Tibial artery (tissue), 4 donors: Measurements from ENCODE around the gene DDX4.

Experiments used
- DNase-seq, 2 donors: peaks; one replicate each; pipeline ENCODE4 v3.0.0-alpha.2; 2019
- H3K27ac ChIP-seq, 2 donors: fragments of 200-600 bp; sonication (generic) in 1 of 2; 1 replicate in 1 of 2; 2 replicates in 1 of 2; pipeline ENCODE4 v1.5.1; 2018 to 2019; ENCODE audit warnings: mild to moderate bottlenecking in 1 of 2
- H3K27me3 ChIP-seq, 2 donors: fragments of 200-600 bp; sonication (generic) in 1 of 2; one replicate each; pipeline versions ENCODE4 v1.5.1 to v1.6.0; 2016 to 2019
- H3K36me3 ChIP-seq, 3 donors: fragments of 200-600 bp; sonication (generic) in 2 of 3; one replicate each; pipeline ENCODE4 v1.5.1; 2016 to 2019; ENCODE audit warnings: mild to moderate bottlenecking in 2 of 3
- H3K4me1 ChIP-seq, 4 donors: fragments of 200-600 bp; sonication (generic) in 2 of 4; 1 replicate in 3 of 4; 2 replicates in 1 of 4; pipeline ENCODE4 v1.5.1; 2016 to 2019
- H3K4me3 ChIP-seq, 2 donors: fragments of 200-600 bp; sonication (generic) in 1 of 2; 1 replicate in 1 of 2; 2 replicates in 1 of 2; pipeline ENCODE4 v1.5.1; 2018 to 2019; ENCODE audit warnings: mild to moderate bottlenecking in 2 of 2
- H3K9me3 ChIP-seq, 3 donors: fragments of 200-600 bp; sonication (generic) in 1 of 3; one replicate each; pipeline ENCODE4 v1.5.1; 2016 to 2019
- intact Hi-C: fragments of 100-400 bp; cut with DNase I; formaldehyde crosslinking; loops from one replicate; pipeline ENCODE4 v1.15.0; 2023; ENCODE audit warnings: low total_unique reads
- TF ChIP-seq, protein P1 (sequence below), 2 experiments: fragments of 200-600 bp in 1 of 2; fragments of 450-650 bp in 1 of 2; IDR thresholded peaks; one replicate each; pipeline ENCODE4 v1.5.1; 2017 to 2019; ENCODE audit warnings: antibody characterized with exemption in 2 of 2, mild to moderate bottlenecking in 1 of 2, moderate library complexity in 1 of 2

Gene DDX4

DNA sequence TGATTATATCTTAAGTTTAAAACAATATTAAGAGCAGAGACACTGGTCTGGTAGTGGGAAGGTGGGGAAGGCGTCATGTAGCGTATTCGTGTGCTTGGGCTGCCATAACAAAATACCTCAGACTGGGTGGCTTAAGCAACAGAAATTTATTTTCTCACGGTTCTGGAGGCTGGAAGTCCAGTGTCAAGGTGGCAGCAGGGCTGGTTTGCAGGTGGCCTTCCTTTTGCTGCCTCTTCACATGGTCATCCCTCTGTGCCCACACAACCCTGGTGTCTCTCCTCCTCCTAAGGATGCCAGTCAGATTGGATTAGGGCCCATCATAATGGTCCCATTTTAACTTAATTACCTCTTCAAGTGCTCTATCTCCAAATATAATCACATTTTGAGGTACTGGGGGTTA lies 122.8 kb downstream of the DDX4 start:
- Histone ChIP-seq H3K4me3 (no peak overlapping the region), H3K4me1 (no peaks in the 10 kb centered on the region), H3K9me3 (peaks cover 0 to 3% (median 0%) of the 10 kb centered on the region in 3 donors), H3K36me3 (no peaks in the 10 kb centered on the region), H3K27ac (no peak overlapping the region), H3K27me3 (no peaks in the 10 kb centered on the region)
- no peak for DNase-seq
- intact Hi-C loops = no loop called here
- TF ChIP-seq, protein P1, sequence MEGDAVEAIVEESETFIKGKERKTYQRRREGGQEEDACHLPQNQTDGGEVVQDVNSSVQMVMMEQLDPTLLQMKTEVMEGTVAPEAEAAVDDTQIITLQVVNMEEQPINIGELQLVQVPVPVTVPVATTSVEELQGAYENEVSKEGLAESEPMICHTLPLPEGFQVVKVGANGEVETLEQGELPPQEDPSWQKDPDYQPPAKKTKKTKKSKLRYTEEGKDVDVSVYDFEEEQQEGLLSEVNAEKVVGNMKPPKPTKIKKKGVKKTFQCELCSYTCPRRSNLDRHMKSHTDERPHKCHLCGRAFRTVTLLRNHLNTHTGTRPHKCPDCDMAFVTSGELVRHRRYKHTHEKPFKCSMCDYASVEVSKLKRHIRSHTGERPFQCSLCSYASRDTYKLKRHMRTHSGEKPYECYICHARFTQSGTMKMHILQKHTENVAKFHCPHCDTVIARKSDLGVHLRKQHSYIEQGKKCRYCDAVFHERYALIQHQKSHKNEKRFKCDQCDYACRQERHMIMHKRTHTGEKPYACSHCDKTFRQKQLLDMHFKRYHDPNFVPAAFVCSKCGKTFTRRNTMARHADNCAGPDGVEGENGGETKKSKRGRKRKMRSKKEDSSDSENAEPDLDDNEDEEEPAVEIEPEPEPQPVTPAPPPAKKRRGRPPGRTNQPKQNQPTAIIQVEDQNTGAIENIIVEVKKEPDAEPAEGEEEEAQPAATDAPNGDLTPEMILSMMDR (IDR thresholded peaks at IDR 0.05) = no peak

DNA sequence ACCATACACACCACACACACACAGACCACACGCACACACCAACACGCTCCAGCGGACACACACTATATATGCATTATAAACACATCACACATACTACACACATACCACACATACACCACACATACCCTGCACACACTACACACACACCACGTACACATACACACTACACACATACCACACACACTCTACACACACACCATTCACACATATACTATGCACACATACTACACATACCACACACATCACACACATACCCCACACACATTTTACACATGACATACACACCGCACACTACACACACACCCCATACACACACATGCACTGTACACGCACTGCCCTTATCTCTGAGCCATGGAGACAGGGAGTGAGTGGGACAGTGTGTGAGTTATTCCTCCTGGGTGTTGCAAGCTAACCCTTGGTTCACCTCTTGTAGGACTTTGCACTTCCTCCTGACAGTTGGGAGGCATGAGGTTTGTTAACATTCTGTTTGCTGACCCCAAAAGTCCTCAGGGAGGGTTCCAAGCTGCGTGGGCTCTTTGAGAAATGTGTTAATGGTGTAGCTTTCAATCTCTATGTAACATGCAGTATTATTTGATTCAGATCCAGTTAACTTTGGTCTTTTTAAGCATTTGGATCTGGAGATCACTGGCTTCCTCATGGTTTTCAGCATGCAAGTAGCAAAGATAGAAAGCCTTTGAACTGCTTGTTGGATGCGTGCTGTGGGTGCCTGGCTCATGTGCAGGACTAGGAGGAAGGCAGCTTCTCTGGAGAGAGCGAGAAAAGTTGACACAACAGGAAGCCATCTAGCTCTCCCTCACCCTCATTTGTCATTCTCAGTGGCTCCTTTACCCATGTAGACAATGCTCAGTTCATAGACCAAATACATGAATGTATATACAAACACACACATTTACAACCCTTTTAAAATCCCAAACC lies 127.0 kb downstream of the DDX4 start:
- intact Hi-C loops = loop anchor here (1.0 kb wide), 1 partner anchor 21 kb away; no protein-coding TSS in a partner anchor
- H3K9me3 ChIP-seq = peaks cover 0 to 3% (median 0%) of the 10 kb centered on the region in 3 donors
- H3K27ac ChIP-seq = no peak overlapping the region
- H3K4me1 ChIP-seq = peaks cover 0 to 8% (median 2%) of the 10 kb centered on the region in 4 donors
- no peaks in the 10 kb centered on the region for H3K27me3 ChIP-seq
- no peak for DNase-seq
- H3K4me3 ChIP-seq = no peak overlapping the region
- TF ChIP-seq, protein P1 (IDR thresholded peaks at IDR 0.05) = no peak
- no peaks in the 10 kb centered on the region for H3K36me3 ChIP-seq

DNA sequence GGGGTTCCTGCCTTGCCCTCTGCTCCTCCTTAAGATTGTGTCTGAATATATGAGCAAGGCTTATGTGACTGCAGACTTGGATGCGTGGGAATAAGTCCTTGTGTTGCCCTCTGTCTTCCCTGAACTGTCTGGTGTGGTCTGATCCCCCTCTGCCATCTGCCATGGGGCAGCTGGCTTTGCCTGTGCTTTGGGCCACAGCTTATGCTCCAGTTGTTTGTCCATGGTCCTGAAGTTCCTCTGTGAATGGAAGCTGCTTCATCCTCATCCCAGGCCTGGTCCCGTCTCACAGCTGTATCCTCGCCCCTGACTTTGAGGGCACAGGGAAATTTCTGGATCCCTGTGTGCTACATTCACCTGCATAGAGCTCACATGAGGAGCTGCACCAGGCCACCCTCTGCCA lies 128.0 kb downstream of the DDX4 start:
- intact Hi-C loops = loop anchor here (1.0 kb wide), 1 partner anchor 20 kb away; no protein-coding TSS in a partner anchor
- Histone ChIP-seq H3K4me3 (no peak overlapping the region), H3K27me3 (no peaks in the 10 kb centered on the region), H3K27ac (no peak overlapping the region), H3K36me3 (no peaks in the 10 kb centered on the region), H3K9me3 (peaks cover 0 to under 1% (median 0%) of the 10 kb centered on the region in 3 donors), H3K4me1 (peaks cover 0 to 8% (median 2%) of the 10 kb centered on the region in 4 donors)
- DNase-seq = no peak
- TF ChIP-seq, protein P1 (IDR thresholded peaks at IDR 0.05) = no peak

DNA sequence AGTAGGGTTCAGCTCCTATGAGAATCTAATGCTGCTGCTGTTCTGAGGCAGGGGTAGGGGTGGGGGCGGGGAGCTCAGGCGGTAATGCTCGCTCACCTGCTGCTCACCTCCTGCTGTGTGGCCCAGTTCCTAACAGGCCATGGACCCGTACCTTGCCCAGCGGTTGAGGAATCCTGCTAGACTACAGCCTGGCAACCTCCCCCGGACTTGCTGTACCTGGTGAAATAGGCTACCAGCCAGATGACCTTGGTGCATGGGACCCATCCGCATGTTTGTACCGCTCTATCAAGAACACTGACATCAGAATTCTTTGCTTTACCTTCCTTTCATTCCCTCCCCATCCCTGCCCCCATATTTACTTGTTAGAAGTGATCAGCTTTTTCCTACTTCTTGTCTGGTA lies 128.6 kb downstream of the DDX4 start:
- TF ChIP-seq, protein P1 (IDR thresholded peaks at IDR 0.05) = no peak
- Histone ChIP-seq H3K4me3 (no peak overlapping the region), H3K4me1 (peaks cover 0 to 8% (median 2%) of the 10 kb centered on the region in 4 donors), H3K9me3 (no peaks in the 10 kb centered on the region), H3K36me3 (no peaks in the 10 kb centered on the region), H3K27ac (no peak overlapping the region), H3K27me3 (no peaks in the 10 kb centered on the region)
- intact Hi-C loops = no loop called here
- DNase-seq = no peak
